Activated CD8-positive, alpha-beta T cell treated with anti-CD3 and anti-CD28 coated beads for 36 hours (primary cell): ENCODE data around the gene SNW1. TPM values are rescaled to one million over a fixed set of nuclear protein-coding genes. Genes with fewer than 3 reads are reported as not detected.
"Not testable (repeated sequence)": the region's sequence is repeated elsewhere in the genome, so short reads cannot be mapped to it uniquely, and the experiment has no call there.

Source experiments
- ATAC-seq: fragments of 200-7000 bp; cut with Tn5 transposase; one replicate; pipeline ENCODE4 v1.10.0; 2021; ENCODE audit warnings: mild to moderate bottlenecking, moderate library complexity
- CTCF ChIA-PET: fragments of 350-600 bp; sonication (Branson Sonifier 250); formaldehyde crosslinking; loops from one replicate; lab custom pipeline; 2021; ENCODE audit warnings: antibody characterized with exemption; lab: Charles Lee
- POLR2A ChIA-PET: fragments of 350-600 bp; sonication (Branson Sonifier 250); formaldehyde crosslinking; loops from one replicate; lab custom pipeline; 2021; ENCODE audit warnings: antibody characterized with exemption; lab: Charles Lee
- DNase-seq: peaks from one replicate; pipeline ENCODE4 v3.0.0-alpha.2; 2020
- H3K27ac Mint-ChIP-seq: one replicate; pipeline ENCODE4 v1.8.0; 2021; ENCODE audit warnings: mild to moderate bottlenecking, mixed read lengths
- H3K27me3 Mint-ChIP-seq: one replicate; pipeline ENCODE4 v1.8.0; 2021; ENCODE audit warnings: mixed read lengths
- H3K36me3 Mint-ChIP-seq: one replicate; pipeline ENCODE4 v1.8.0; 2021; ENCODE audit warnings: low read depth, mixed read lengths
- H3K4me1 Mint-ChIP-seq: one replicate; pipeline ENCODE4 v1.8.0; 2021; ENCODE audit warnings: low read depth, mixed read lengths
- H3K4me3 Mint-ChIP-seq: one replicate; pipeline ENCODE4 v1.8.0; 2021; ENCODE audit warnings: mild to moderate bottlenecking, moderate library complexity, mixed read lengths
- H3K9me3 Mint-ChIP-seq: one replicate; pipeline ENCODE4 v1.8.0; 2021; ENCODE audit warnings: mixed read lengths
- intact Hi-C: fragments of 100-400 bp; cut with micrococcal nuclease; formaldehyde crosslinking; loops from one replicate; pipeline ENCODE4 v1.10.0; 2022
- total RNA-seq, 2 experiments: library from RNA; stranded (reverse); gene quantifications; one replicate each; pipeline ENCODE4 v1.2.3, GENCODE V29; 2021
- TF ChIP-seq, protein P1 (sequence below): fragments of 200-600 bp; IDR thresholded peaks from one replicate; pipeline ENCODE4 v1.8.0; 2022; ENCODE audit warnings: antibody characterized with exemption, mild to moderate bottlenecking

SNW1 gene
- total RNA-seq, 2 experiments from 2014 or later: 95.2 to 121 TPM

- POLR2A ChIA-PET: interaction anchor here (0.8 to 1.5 kb wide), 3 partner anchors 8 to 44 kb away, joined by 3 to 9 read pairs (median 5); partner anchors contain the start of genes ALKBH1, SLIRP and SNW1
- no peaks in the 10 kb centered on the region for H3K9me3 Mint-ChIP-seq
- H3K4me3 Mint-ChIP-seq: no peak overlapping the region
- ATAC-seq (no peak), DNase-seq (no peak)
- peaks cover 46% of the 10 kb centered on the region for H3K36me3 Mint-ChIP-seq
- H3K4me1 Mint-ChIP-seq: peaks cover 19% of the 10 kb centered on the region
- no peak overlapping the region for H3K27ac Mint-ChIP-seq
- CTCF ChIA-PET: interaction anchor here (0.7 kb wide), 1 partner anchor 110 kb away, joined by 3 read pairs; no protein-coding TSS in a partner anchor
- intact Hi-C loops: no loop called here
- TF ChIP-seq, protein P1, sequence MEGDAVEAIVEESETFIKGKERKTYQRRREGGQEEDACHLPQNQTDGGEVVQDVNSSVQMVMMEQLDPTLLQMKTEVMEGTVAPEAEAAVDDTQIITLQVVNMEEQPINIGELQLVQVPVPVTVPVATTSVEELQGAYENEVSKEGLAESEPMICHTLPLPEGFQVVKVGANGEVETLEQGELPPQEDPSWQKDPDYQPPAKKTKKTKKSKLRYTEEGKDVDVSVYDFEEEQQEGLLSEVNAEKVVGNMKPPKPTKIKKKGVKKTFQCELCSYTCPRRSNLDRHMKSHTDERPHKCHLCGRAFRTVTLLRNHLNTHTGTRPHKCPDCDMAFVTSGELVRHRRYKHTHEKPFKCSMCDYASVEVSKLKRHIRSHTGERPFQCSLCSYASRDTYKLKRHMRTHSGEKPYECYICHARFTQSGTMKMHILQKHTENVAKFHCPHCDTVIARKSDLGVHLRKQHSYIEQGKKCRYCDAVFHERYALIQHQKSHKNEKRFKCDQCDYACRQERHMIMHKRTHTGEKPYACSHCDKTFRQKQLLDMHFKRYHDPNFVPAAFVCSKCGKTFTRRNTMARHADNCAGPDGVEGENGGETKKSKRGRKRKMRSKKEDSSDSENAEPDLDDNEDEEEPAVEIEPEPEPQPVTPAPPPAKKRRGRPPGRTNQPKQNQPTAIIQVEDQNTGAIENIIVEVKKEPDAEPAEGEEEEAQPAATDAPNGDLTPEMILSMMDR: no peak
- no peaks in the 10 kb centered on the region for H3K27me3 Mint-ChIP-seq
Observed at GRCh38 chr14:77752266-77752665, 8.7 kb downstream of the SNW1 start.

DNA sequence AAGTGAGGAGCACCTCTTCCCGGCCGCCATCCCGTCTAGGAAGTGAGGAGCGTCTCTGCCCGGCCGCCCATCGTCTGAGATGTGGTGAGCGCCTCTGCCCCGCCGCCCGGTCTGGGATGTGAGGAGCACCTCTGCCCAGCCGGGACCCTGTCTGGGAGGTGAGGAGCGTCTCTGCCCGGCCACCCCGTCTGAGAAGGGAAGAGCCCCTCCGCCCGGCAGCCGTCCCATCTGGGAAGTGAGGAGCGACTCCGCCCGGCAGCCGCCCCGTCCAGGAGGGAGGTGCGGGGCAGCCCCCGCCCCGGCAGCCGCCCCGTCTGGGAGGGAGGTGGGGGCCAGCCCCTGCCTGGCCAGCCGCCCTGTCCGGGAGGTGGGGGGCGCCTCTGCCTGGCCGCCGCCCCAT, 13.5 kb downstream of the SNW1 start:
- intact Hi-C loops, H3K27me3 Mint-ChIP-seq, POLR2A ChIA-PET, CTCF ChIA-PET, DNase-seq, H3K27ac Mint-ChIP-seq, ATAC-seq, H3K4me3 Mint-ChIP-seq, H3K9me3 Mint-ChIP-seq: not testable (repeated sequence)
- H3K36me3 Mint-ChIP-seq: peaks cover 42% of the 10 kb centered on the region
- peaks cover 19% of the 10 kb centered on the region for H3K4me1 Mint-ChIP-seq

DNA sequence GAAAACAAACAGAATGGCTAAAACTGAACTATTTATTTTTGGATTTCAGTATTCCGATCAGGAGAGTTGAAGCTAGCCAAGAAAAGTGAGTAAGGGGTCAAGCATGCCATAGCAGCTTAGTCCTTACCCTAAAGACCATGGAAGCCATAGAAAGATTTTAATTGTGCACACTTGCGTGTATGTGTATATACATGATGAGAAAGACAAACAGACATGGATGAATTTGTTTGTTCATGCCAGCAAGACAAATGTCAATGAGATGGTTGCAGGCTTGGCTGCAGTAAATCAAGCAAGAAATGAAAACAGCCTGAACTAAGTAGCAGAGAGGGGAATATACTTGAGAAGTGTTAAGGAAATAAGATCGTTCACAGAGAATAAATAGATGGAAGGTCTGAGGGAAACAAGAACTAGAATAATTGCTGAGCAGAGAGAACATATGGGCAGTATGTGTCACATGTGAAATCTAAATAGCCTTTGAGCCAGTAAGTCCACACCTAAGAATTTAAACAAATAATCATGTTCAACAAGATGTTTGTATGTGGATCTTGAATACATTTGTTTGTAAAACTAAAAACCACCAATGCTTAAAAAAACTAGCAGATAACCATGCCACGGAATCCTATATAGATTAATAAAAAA, 14.8 kb downstream of the SNW1 start:
- Mint-ChIP-seq H3K4me3 (no peak overlapping the region), H3K27me3 (no peaks in the 10 kb centered on the region), H3K9me3 (no peaks in the 10 kb centered on the region), H3K4me1 (peaks cover 22% of the 10 kb centered on the region), H3K36me3 (peaks cover 40% of the 10 kb centered on the region), H3K27ac (no peak overlapping the region)
- CTCF ChIA-PET: no interaction called here
- intact Hi-C loops: no loop called here
- POLR2A ChIA-PET: interaction anchor here (1.3 kb wide), 1 partner anchor 13 kb away, joined by 7 read pairs; no protein-coding TSS in a partner anchor
- DNase-seq: no peak
- no peak for ATAC-seq
- TF ChIP-seq, protein P1: no peak

- POLR2A ChIA-PET: no interaction called here
- peak; percentile 24 for ATAC-seq
- no peaks in the 10 kb centered on the region for H3K27me3 Mint-ChIP-seq
Observed at GRCh38 chr14:77741438-77741837, 19.5 kb downstream of the SNW1 start.

DNA sequence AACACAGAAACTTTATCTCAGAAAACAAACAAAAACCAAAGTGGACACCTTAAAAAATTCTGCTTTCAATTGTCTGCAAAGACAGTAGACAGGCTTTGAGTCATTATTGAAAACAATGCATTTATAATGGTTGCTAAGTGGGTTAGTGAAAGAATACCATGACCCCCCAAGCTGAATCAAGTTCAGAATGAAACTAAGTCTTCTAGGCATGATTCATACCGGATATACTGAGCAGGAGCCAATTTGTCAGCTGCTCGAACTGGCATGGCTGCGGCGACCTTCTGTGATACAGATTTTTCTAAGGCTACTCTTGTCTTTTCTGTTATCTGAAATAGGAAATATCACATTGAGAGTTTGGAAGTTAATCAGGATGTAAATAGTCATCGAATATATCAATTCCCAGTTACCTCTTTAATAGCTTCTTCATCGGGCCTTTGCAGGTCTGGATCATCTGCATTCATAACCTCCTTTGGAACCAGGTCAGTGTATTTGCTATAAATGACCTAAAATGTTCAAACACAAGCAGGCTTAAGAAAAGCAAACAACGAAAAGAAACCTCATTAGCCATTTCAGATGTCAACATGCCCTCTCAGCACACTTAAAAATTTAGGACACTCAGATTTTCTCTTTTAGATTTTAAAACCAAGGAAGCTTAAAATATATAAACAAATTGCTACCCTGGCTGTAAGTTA, 22.3 kb downstream of the SNW1 start:
- TF ChIP-seq, protein P1: no peak
- intact Hi-C loops: no loop called here
- POLR2A ChIA-PET: no interaction called here
- no peak overlapping the region for H3K4me3 Mint-ChIP-seq
- no peaks in the 10 kb centered on the region for H3K9me3 Mint-ChIP-seq
- CTCF ChIA-PET: interaction anchor here (1.0 to 1.5 kb wide), 3 partner anchors 23 to 280 kb away, joined by 3 read pairs; partner anchors contain the start of gene SNW1
- no peaks in the 10 kb centered on the region for H3K27me3 Mint-ChIP-seq
- DNase-seq: peak; percentile 52
- peaks cover 42% of the 10 kb centered on the region for H3K36me3 Mint-ChIP-seq
- H3K27ac Mint-ChIP-seq: peak overlapping the region; percentile 70
- ATAC-seq: peak; percentile 87
- H3K4me1 Mint-ChIP-seq: peaks cover 42% of the 10 kb centered on the region

More at GRCh38 chr14:77741438-77741837, 19.5 kb downstream of the SNW1 start:
- H3K4me1 Mint-ChIP-seq: peaks cover 45% of the 10 kb centered on the region
- peak overlapping the region; percentile 70 for H3K27ac Mint-ChIP-seq
- intact Hi-C loops: no loop called here
- CTCF ChIA-PET: interaction anchor here (2.1 kb wide), 1 partner anchor 8 kb away, joined by 5 read pairs; no protein-coding TSS in a partner anchor
- H3K36me3 Mint-ChIP-seq: peaks cover 36% of the 10 kb centered on the region
- no peak overlapping the region for H3K4me3 Mint-ChIP-seq
- no peaks in the 10 kb centered on the region for H3K9me3 Mint-ChIP-seq
- TF ChIP-seq, protein P1: no peak
- DNase-seq: no peak
